Vagina (tissue), 2 donors: ENCODE measurements around the gene RSPO4. TPM values are rescaled to one million over a fixed set of nuclear protein-coding genes. Genes with fewer than 3 reads are reported as not detected.

Experiments used
- DNase-seq, 2 donors: peaks; one replicate each; pipeline ENCODE4 v3.0.0-alpha.2; 2017; ENCODE audit errors: extremely low spot score in 2 of 2
- H3K27ac ChIP-seq: fragments of 200-600 bp; sonication (generic); one replicate; pipeline ENCODE4 v1.5.1; 2019
- H3K27me3 ChIP-seq: fragments of 200-600 bp; sonication (generic); one replicate; pipeline ENCODE4 v1.5.1; 2019
- H3K36me3 ChIP-seq, 2 donors: fragments of 200-600 bp; sonication (generic); one replicate each; pipeline ENCODE4 v1.5.1; 2017 to 2019
- H3K4me1 ChIP-seq: fragments of 200-600 bp; sonication (generic); one replicate; pipeline ENCODE4 v1.5.1; 2019
- H3K4me3 ChIP-seq, 2 donors: fragments of 200-600 bp; sonication (generic); 1 replicate in 1 of 2; 2 replicates in 1 of 2; pipeline ENCODE4 v1.5.1; 2016 to 2019
- H3K9me3 ChIP-seq: fragments of 200-600 bp; sonication (generic); one replicate; pipeline ENCODE4 v1.5.1; 2019
- CTCF ChIP-seq, 3 experiments: fragments of 450-650 bp in 2 of 3; fragments of 200-600 bp in 1 of 3; sonication (generic) in 1 of 3; IDR thresholded peaks; one replicate each; pipeline ENCODE4 v1.5.1; 2017 to 2019; ENCODE audit warnings: antibody characterized with exemption in 3 of 3, mild to moderate bottlenecking in 2 of 3, moderate library complexity in 2 of 3
- POLR2A ChIP-seq, 2 donors: fragments of 450-650 bp; IDR thresholded peaks; one replicate each; pipeline ENCODE4 v1.6.1; 2017; ENCODE audit warnings: antibody characterized with exemption in 2 of 2, mild to moderate bottlenecking in 2 of 2, moderate library complexity in 2 of 2
- POLR2AphosphoS5 ChIP-seq, 2 donors: sonication (generic); formaldehyde crosslinking; IDR thresholded peaks; one replicate each; pipeline ENCODE4 v1.9.0; 2017; ENCODE audit warnings: antibody characterized with exemption in 2 of 2, mild to moderate bottlenecking in 2 of 2, low read depth in 1 of 2; ENCODE audit not compliant: insufficient read depth in 1 of 2
- intact Hi-C: fragments of 100-400 bp; cut with DNase I; formaldehyde crosslinking; loops from one replicate; pipeline ENCODE4 v1.15.1; 2023
- total RNA-seq: library from RNA; depleted of rRNA; stranded (reverse); fragments of >200 nt; gene quantifications from one replicate; pipeline ENCODE4 v1.2.3, GENCODE V29; 2016

RSPO4 gene
- total RNA-seq, 1 donor from 2014 or later = not detected

- H3K4me1 ChIP-seq = no peaks in the 10 kb centered on the region
- no peaks in the 10 kb centered on the region for H3K36me3 ChIP-seq
- H3K27ac ChIP-seq = no peak overlapping the region
- H3K4me3 ChIP-seq = no peak overlapping the region
- TF ChIP-seq CTCF (IDR thresholded peaks at IDR 0.05) (no peak), POLR2AphosphoS5 (IDR thresholded peaks at IDR 0.05; ENCODE audit: insufficient read depth in 1 of 2, low read depth in 1 of 2) (no peak), POLR2A (IDR thresholded peaks at IDR 0.05) (no peak)
- intact Hi-C loops = no loop called here
- H3K9me3 ChIP-seq = no peaks in the 10 kb centered on the region
- no peak for DNase-seq
- no peaks in the 10 kb centered on the region for H3K27me3 ChIP-seq
Measured at GRCh38 chr20:982754-983153, 19.4 kb downstream of the RSPO4 start.

- no peak for TF ChIP-seq POLR2A (IDR thresholded peaks at IDR 0.05)
- no peak for TF ChIP-seq CTCF (IDR thresholded peaks at IDR 0.05)
- TF ChIP-seq POLR2AphosphoS5 (IDR thresholded peaks at IDR 0.05; ENCODE audit: insufficient read depth in 1 of 2, low read depth in 1 of 2) = no peak
- Histone ChIP-seq H3K4me1 (no peaks in the 10 kb centered on the region), H3K4me3 (no peak overlapping the region), H3K27ac (no peak overlapping the region), H3K27me3 (no peaks in the 10 kb centered on the region), H3K9me3 (no peaks in the 10 kb centered on the region), H3K36me3 (no peaks in the 10 kb centered on the region)
- intact Hi-C loops = no loop called here
- DNase-seq = no peak
Measured at GRCh38 chr20:977021-977420, 25.1 kb downstream of the RSPO4 start.

- H3K27ac ChIP-seq = no peak overlapping the region
- TF ChIP-seq CTCF (IDR thresholded peaks at IDR 0.05) (no peak), POLR2AphosphoS5 (IDR thresholded peaks at IDR 0.05; ENCODE audit: insufficient read depth in 1 of 2, low read depth in 1 of 2) (no peak), POLR2A (IDR thresholded peaks at IDR 0.05) (no peak)
- no peaks in the 10 kb centered on the region for H3K9me3 ChIP-seq
- no peaks in the 10 kb centered on the region for H3K4me1 ChIP-seq
- no peaks in the 10 kb centered on the region for H3K36me3 ChIP-seq
- DNase-seq = no peak
- no peaks in the 10 kb centered on the region for H3K27me3 ChIP-seq
- H3K4me3 ChIP-seq = no peak overlapping the region
- intact Hi-C loops = no loop called here
Measured at GRCh38 chr20:976033-976432, 26.1 kb downstream of the RSPO4 start.

GRCh38 chr20:973785-974194, 28.3 kb downstream of the RSPO4 start:
- intact Hi-C loops = no loop called here
- H3K36me3 ChIP-seq = no peaks in the 10 kb centered on the region
- no peaks in the 10 kb centered on the region for H3K9me3 ChIP-seq
- H3K27me3 ChIP-seq = no peaks in the 10 kb centered on the region
- H3K27ac ChIP-seq = no peak overlapping the region
- no peak for DNase-seq
- H3K4me1 ChIP-seq = no peaks in the 10 kb centered on the region
- H3K4me3 ChIP-seq = no peak overlapping the region
- TF ChIP-seq POLR2A (IDR thresholded peaks at IDR 0.05) (no peak), CTCF (IDR thresholded peaks at IDR 0.05) (no peak), POLR2AphosphoS5 (IDR thresholded peaks at IDR 0.05; ENCODE audit: insufficient read depth in 1 of 2, low read depth in 1 of 2) (no peak)

- no peaks in the 10 kb centered on the region for H3K9me3 ChIP-seq
- no peaks in the 10 kb centered on the region for H3K36me3 ChIP-seq
- TF ChIP-seq POLR2AphosphoS5 (IDR thresholded peaks at IDR 0.05; ENCODE audit: insufficient read depth in 1 of 2, low read depth in 1 of 2) = no peak
- no peak for TF ChIP-seq CTCF (IDR thresholded peaks at IDR 0.05)
- TF ChIP-seq POLR2A (IDR thresholded peaks at IDR 0.05) = no peak
- intact Hi-C loops = no loop called here
- H3K4me1 ChIP-seq = no peaks in the 10 kb centered on the region
- no peak overlapping the region for H3K27ac ChIP-seq
- H3K4me3 ChIP-seq = no peak overlapping the region
- H3K27me3 ChIP-seq = no peaks in the 10 kb centered on the region
- DNase-seq = no peak
Measured at GRCh38 chr20:972256-972655, 29.9 kb downstream of the RSPO4 start.
